ENCODE data around the gene GALNTL6.

DNA sequence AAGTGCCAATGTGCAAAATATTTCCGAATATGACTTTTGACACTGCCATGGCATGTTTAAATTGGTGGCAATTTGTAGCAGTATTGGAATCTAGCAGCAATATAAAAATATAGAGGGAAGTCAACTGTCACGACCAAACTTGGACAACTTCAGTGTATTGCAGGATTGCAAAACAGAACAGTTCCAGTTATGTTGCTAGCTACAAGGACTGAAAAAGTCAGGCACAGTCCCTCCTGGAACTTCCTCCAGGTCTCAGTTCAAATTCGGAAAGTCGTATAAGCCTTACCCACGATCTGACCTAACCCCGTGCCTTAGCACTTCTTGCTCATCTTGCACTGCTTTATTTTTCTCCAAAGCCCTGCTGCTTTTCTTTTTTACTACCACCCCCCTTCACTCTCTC, 965.4 kb downstream of the GALNTL6 start:
- no peak for TF ChIP-seq POLR2A (IDR thresholded peaks at IDR 0.05)
- TF ChIP-seq, protein P1, sequence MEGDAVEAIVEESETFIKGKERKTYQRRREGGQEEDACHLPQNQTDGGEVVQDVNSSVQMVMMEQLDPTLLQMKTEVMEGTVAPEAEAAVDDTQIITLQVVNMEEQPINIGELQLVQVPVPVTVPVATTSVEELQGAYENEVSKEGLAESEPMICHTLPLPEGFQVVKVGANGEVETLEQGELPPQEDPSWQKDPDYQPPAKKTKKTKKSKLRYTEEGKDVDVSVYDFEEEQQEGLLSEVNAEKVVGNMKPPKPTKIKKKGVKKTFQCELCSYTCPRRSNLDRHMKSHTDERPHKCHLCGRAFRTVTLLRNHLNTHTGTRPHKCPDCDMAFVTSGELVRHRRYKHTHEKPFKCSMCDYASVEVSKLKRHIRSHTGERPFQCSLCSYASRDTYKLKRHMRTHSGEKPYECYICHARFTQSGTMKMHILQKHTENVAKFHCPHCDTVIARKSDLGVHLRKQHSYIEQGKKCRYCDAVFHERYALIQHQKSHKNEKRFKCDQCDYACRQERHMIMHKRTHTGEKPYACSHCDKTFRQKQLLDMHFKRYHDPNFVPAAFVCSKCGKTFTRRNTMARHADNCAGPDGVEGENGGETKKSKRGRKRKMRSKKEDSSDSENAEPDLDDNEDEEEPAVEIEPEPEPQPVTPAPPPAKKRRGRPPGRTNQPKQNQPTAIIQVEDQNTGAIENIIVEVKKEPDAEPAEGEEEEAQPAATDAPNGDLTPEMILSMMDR (IDR thresholded peaks at IDR 0.05), result no peak

All from Peyer's patch (tissue), 4 donors.